PFSK-1 (cell line): ENCODE data around the gene SEMA4B.

Experiments used
- FOXP2 ChIP-seq: optimal IDR thresholded peaks from 2 replicates; pipeline ENCODE3; 2011; ENCODE audit warnings: borderline replicate concordance, control low read depth, inconsistent platforms; ENCODE audit not compliant: insufficient read depth; ENCODE audit errors: extremely low read length, extremely low read depth
- POLR2AphosphoS5 ChIP-seq: IDR thresholded peaks from 2 replicates; pipeline ENCODE4 v1.6.1; 2012; ENCODE audit warnings: low read depth, mild to moderate bottlenecking, control low read depth, low read length, moderate library complexity
- REST ChIP-seq, 2 experiments: IDR thresholded peaks; 2 replicates each; pipeline versions ENCODE4 v1.6.1 to v1.8.0; 2011 to 2012; ENCODE audit warnings: low read depth in 2 of 2, low read length in 2 of 2, control low read depth in 1 of 2, inconsistent platforms in 1 of 2, mild to moderate bottlenecking in 1 of 2, moderate library complexity in 1 of 2; ENCODE audit not compliant: insufficient read depth in 1 of 2
- SIN3A ChIP-seq: IDR thresholded peaks from 2 replicates; pipeline ENCODE4 v1.6.1; 2012; ENCODE audit warnings: mild to moderate bottlenecking, low read length, moderate library complexity, borderline replicate concordance; ENCODE audit not compliant: insufficient read depth
- TAF1 ChIP-seq: IDR thresholded peaks from 2 replicates; pipeline ENCODE4 v1.6.1; 2012; ENCODE audit warnings: low read length, control low read depth, borderline replicate concordance; ENCODE audit not compliant: insufficient read depth

The SEMA4B gene

GRCh38 chr15:90200534-90201129, 498 bp upstream of the SEMA4B start:
- TF ChIP-seq REST (IDR thresholded peaks at IDR 0.05; ENCODE audit: insufficient read depth in 1 of 2, low read depth in 2 of 2, low read length in 2 of 2) (no peak), TAF1 (no peak), SIN3A (no peak), POLR2AphosphoS5 (no peak)

- TF ChIP-seq POLR2AphosphoS5 (no peak), FOXP2 (no peak)
Observed at GRCh38 chr15:90201944-90202375, 830 bp downstream of the SEMA4B start.

GRCh38 chr15:90202929-90203328, 1.8 kb downstream of the SEMA4B start:
- no peak for TF ChIP-seq TAF1
- no peak for TF ChIP-seq POLR2AphosphoS5
- no peak for TF ChIP-seq REST (IDR thresholded peaks at IDR 0.05; ENCODE audit: insufficient read depth in 1 of 2, low read depth in 2 of 2, low read length in 2 of 2)
- TF ChIP-seq SIN3A, result no peak
- no peak for TF ChIP-seq FOXP2

- TF ChIP-seq SIN3A (no peak), FOXP2 (no peak), REST (IDR thresholded peaks at IDR 0.05; ENCODE audit: insufficient read depth in 1 of 2, low read depth in 2 of 2, low read length in 2 of 2) (no peak)
Observed at GRCh38 chr15:90203473-90203872, 2.3 kb downstream of the SEMA4B start.

- no peak for TF ChIP-seq SIN3A
- TF ChIP-seq POLR2AphosphoS5, result no peak
- no peak for TF ChIP-seq TAF1
- TF ChIP-seq REST (IDR thresholded peaks at IDR 0.05; ENCODE audit: insufficient read depth in 1 of 2, low read depth in 2 of 2, low read length in 2 of 2), result no peak
- TF ChIP-seq FOXP2, result no peak
Observed at GRCh38 chr15:90203922-90204321, 2.8 kb downstream of the SEMA4B start.
